Activated CD4-positive, alpha-beta memory T cell treated with anti-CD3 and anti-CD28 coated beads, Interleukin-2, amount 10 ng/mL, durations not matched to agents 7 days and 5 days (primary cell): ENCODE measurements around the gene FAM110A. TPM values are rescaled to one million over a fixed set of nuclear protein-coding genes. Genes with fewer than 3 reads are reported as not detected.

ENCODE experiments used
- CTCF ChIA-PET: fragments of 350-600 bp; sonication (Branson Sonifier 250); formaldehyde crosslinking; loops from one replicate; lab custom pipeline; 2021; ENCODE audit warnings: antibody characterized with exemption, inconsistent platforms; lab: Charles Lee
- POLR2A ChIA-PET: fragments of 350-600 bp; sonication (Branson Sonifier 250); formaldehyde crosslinking; loops from one replicate; lab custom pipeline; 2021; ENCODE audit warnings: antibody characterized with exemption; lab: Charles Lee
- DNase-seq: peaks from one replicate; pipeline ENCODE4 v3.0.0-alpha.2; 2020
- H3K27ac Mint-ChIP-seq: one replicate; pipeline ENCODE4 v1.8.0; 2021; ENCODE audit warnings: mild to moderate bottlenecking, mixed read lengths
- H3K27me3 Mint-ChIP-seq: one replicate; pipeline ENCODE4 v1.8.0; 2021; ENCODE audit warnings: mixed read lengths
- H3K36me3 Mint-ChIP-seq: one replicate; pipeline ENCODE4 v1.8.0; 2021; ENCODE audit warnings: low read depth, mixed read lengths
- H3K4me1 Mint-ChIP-seq: one replicate; pipeline ENCODE4 v1.8.0; 2021; ENCODE audit warnings: mixed read lengths
- H3K4me3 Mint-ChIP-seq: one replicate; pipeline ENCODE4 v1.8.0; 2021; ENCODE audit warnings: mild to moderate bottlenecking, mixed read lengths
- H3K9me3 Mint-ChIP-seq: one replicate; pipeline ENCODE4 v1.8.0; 2021; ENCODE audit warnings: mixed read lengths
- total RNA-seq, 2 experiments: library from RNA; stranded (reverse); gene quantifications; one replicate each; pipeline ENCODE4 v1.2.3, GENCODE V29; 2021

The FAM110A gene
- total RNA-seq, 2 experiments from 2014 or later: 34.7 to 35.9 TPM

DNA sequence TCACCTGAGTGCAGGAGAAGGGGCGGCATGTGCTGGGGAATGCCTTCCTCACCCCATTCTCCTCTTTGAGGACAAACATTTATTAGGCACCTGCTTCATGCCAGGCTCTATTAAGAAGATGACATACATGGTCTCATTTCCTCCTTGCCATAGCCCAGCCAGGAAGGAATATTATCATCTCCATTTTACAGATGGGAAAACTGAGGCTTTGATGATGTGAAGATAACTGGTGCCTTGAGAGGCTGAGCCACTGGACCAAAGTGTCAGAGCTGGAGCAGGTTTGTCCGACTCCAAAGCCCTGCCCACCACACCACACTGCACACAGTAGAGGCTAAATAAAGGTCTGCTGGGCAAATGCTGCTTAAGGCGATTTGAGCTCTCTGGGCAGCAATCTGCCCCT, 37.2 kb downstream of the FAM110A start:
- H3K36me3 Mint-ChIP-seq: no peaks in the 10 kb centered on the region
- POLR2A ChIA-PET: no interaction called here
- DNase-seq: no peak

DNA sequence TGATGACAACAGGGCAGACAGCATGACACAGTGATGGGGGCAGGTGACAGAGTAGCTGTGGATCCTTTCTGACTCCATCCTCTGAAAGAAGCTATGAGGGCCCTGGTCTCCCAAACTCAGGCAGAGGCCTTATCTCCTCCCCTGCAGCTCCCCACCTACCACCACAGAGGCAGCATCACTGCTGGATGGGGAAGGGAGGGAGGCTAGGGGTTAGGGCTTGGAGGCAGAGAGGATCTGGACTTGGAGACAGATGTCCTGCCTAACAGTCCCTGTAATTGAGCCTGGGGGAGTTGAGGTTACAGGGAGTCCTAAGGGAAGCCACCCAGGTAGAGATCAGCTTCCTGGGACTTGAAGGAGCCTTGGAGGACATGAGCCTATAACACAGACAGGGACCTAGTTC, 37.9 kb downstream of the FAM110A start:
- H3K4me1 Mint-ChIP-seq: peaks cover 4% of the 10 kb centered on the region
- no peaks in the 10 kb centered on the region for H3K27me3 Mint-ChIP-seq
- POLR2A ChIA-PET: interaction anchor here (0.9 kb wide), 1 partner anchor 38 kb away, joined by 3 read pairs; the partner anchor contains the start of gene FAM110A
- no peaks in the 10 kb centered on the region for H3K36me3 Mint-ChIP-seq
- CTCF ChIA-PET: interaction anchor here (0.7 kb wide), 1 partner anchor 38 kb away, joined by 6 read pairs; the partner anchor contains the start of gene FAM110A
- no peak overlapping the region for H3K27ac Mint-ChIP-seq
- DNase-seq: no peak
- no peaks in the 10 kb centered on the region for H3K9me3 Mint-ChIP-seq
- H3K4me3 Mint-ChIP-seq: no peak overlapping the region

More for the DNA sequence above, 37.2 kb downstream of the FAM110A start:
- H3K27ac Mint-ChIP-seq: no peak overlapping the region
- no peak overlapping the region for H3K4me3 Mint-ChIP-seq
- no peaks in the 10 kb centered on the region for H3K27me3 Mint-ChIP-seq
- H3K9me3 Mint-ChIP-seq: no peaks in the 10 kb centered on the region
- CTCF ChIA-PET: no interaction called here
- peaks cover 4% of the 10 kb centered on the region for H3K4me1 Mint-ChIP-seq

DNA sequence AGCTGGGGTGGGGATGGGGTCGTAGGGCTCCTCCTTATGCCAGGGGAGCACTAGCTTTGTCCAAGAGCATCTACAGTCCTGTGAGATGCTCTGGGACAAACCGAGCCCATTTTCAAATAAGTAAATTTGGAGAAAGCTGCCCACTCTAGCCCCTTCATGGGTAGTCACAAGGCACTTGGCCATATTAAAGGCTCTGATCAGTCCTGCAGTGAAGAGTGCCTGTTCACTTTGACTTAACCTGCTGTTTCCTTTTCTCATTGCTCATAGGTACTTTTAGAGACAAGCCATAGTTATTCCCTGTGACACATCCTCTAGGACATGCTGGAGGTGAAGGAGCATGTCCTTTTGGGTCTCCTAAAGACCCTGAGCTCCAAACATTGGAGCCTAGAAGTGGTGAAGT, 38.4 kb downstream of the FAM110A start:
- ChIA-PET CTCF (interaction anchor here (0.7 kb wide), 1 partner anchor 39 kb away, joined by 6 read pairs; the partner anchor contains the start of gene FAM110A), POLR2A (interaction anchor here (0.9 kb wide), 1 partner anchor 38 kb away, joined by 3 read pairs; the partner anchor contains the start of gene FAM110A)
- H3K27me3 Mint-ChIP-seq: no peaks in the 10 kb centered on the region
- no peak overlapping the region for H3K4me3 Mint-ChIP-seq
- DNase-seq: no peak
- no peaks in the 10 kb centered on the region for H3K9me3 Mint-ChIP-seq
- H3K36me3 Mint-ChIP-seq: no peaks in the 10 kb centered on the region
- H3K4me1 Mint-ChIP-seq: peaks cover 4% of the 10 kb centered on the region
- H3K27ac Mint-ChIP-seq: no peak overlapping the region

DNA sequence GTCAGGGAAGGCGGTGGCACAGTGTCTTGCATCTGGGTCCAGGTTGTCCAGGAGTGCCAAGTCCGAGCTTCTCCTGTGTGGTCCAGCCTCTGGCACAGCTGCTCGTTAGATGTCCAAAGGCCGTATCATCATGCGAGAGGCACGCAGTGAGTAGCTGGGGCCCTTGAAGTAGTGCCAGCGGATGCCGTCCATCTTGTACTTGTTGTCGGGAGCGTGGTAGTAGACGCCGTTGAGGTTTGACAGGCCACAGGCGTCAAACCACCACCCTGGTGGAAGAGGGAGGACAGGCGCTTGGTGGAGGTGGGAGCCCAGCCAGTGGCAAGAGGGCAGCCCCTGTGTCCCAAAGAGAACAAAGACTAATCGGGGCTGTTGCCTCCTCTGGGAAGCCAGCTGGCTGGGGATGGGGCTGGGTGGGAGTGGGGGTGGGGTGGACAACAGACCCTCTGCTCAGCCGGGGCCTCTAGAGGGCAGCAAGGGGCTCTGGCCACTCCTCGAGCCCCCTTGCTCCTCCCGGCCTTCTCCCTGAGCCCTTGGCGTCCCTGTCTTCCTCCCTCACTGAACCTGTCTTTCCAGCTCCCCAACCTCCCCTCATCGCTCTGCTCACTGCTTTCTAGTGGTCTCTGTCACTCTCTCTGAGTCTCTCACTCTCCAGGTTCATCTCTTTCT, 39.5 kb downstream of the FAM110A start:
- H3K9me3 Mint-ChIP-seq: no peaks in the 10 kb centered on the region
- H3K4me3 Mint-ChIP-seq: no peak overlapping the region
- no peaks in the 10 kb centered on the region for H3K36me3 Mint-ChIP-seq
- H3K27ac Mint-ChIP-seq: no peak overlapping the region
- ChIA-PET POLR2A (no interaction called here), CTCF (no interaction called here)
- H3K27me3 Mint-ChIP-seq: no peaks in the 10 kb centered on the region
- peaks cover 4% of the 10 kb centered on the region for H3K4me1 Mint-ChIP-seq
- DNase-seq: no peak

DNA sequence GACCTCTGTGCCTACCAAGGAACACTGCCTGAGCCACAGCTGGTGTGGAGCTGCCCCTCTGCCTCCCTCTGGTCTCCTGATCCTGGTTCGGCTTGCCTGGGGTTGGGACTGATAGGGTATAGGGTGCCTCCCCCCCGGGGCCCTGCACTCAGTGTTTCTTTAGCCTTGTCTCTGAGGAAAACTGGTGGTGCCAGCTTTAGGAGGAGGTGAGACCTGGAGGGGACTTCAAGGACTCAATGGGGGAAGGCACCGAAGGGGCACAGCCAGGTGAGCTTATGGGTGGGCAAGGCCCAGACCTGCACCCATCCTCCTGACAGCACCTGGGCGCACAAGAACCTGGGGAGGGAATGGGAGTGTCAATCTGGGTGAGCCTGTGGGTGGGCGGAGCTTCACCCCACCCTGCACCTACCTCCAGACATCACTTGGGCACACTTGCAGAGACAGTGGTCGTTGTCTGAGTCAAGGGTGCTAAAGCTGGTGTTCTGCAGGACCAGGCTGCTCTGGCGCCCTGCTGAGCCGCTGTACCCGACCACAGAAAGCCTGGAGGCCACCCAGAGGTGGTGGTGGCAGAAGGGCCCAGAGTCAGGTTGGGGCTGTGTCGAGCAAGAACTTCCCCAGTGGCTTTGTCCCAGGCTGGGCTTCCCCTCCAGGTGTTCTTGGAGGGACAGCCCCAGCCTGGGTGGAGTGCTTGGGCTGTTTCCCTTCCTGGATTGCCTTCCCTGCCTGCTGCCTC, 40.5 kb downstream of the FAM110A start:
- Mint-ChIP-seq H3K27me3 (no peaks in the 10 kb centered on the region), H3K9me3 (no peaks in the 10 kb centered on the region), H3K27ac (no peak overlapping the region), H3K4me1 (peaks cover 4% of the 10 kb centered on the region), H3K36me3 (no peaks in the 10 kb centered on the region), H3K4me3 (no peak overlapping the region)
- POLR2A ChIA-PET: no interaction called here
- DNase-seq: no peak
- CTCF ChIA-PET: no interaction called here

DNA sequence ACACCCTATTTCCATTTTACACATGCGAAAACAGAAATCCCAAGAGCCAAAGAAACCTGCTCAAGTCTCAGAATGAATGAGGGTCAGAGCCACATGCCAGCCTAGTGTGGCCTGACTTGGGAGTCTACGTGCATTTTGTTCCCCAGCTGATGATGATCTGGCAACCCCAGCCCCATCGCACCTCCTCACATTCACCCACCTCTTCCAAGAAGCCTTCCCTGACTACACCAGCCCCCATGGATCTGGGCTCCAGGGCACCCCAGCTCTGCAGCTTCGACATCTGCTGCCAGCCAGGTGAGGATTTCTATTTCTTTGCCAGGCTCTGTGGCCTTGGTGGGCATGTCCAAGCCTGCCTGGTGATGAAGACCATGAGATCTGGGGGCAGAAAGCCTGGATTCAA, 41.6 kb downstream of the FAM110A start:
- H3K27me3 Mint-ChIP-seq: no peaks in the 10 kb centered on the region
- no peaks in the 10 kb centered on the region for H3K36me3 Mint-ChIP-seq
- no peak for DNase-seq
- peaks cover 7% of the 10 kb centered on the region for H3K4me1 Mint-ChIP-seq
- no peaks in the 10 kb centered on the region for H3K9me3 Mint-ChIP-seq
- ChIA-PET CTCF (no interaction called here), POLR2A (no interaction called here)
- H3K4me3 Mint-ChIP-seq: no peak overlapping the region
- H3K27ac Mint-ChIP-seq: no peak overlapping the region

DNA sequence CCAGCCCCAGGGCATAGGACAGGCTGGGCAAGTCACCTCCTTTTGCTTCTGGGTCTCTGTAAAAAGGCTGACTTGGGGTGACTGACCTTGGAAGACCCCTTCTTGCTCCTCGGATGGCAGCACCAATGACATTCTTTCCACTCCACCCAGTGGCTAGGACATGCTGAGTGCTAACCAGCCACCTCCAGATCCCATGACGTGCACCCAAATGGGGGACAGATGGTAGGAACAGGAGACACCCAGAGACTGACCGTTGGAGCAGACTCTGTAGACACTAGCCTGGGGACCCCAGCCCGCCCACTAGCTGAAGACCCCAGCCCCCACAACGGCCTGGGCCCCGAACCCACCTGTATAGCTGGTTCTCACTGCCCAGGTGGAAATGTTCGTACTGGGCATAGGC, 44.3 kb downstream of the FAM110A start:
- Mint-ChIP-seq H3K4me1 (peaks cover 27% of the 10 kb centered on the region), H3K9me3 (no peaks in the 10 kb centered on the region), H3K27me3 (no peaks in the 10 kb centered on the region), H3K36me3 (no peaks in the 10 kb centered on the region), H3K27ac (no peak overlapping the region), H3K4me3 (no peak overlapping the region)
- CTCF ChIA-PET: no interaction called here
- POLR2A ChIA-PET: no interaction called here
- DNase-seq: no peak

DNA sequence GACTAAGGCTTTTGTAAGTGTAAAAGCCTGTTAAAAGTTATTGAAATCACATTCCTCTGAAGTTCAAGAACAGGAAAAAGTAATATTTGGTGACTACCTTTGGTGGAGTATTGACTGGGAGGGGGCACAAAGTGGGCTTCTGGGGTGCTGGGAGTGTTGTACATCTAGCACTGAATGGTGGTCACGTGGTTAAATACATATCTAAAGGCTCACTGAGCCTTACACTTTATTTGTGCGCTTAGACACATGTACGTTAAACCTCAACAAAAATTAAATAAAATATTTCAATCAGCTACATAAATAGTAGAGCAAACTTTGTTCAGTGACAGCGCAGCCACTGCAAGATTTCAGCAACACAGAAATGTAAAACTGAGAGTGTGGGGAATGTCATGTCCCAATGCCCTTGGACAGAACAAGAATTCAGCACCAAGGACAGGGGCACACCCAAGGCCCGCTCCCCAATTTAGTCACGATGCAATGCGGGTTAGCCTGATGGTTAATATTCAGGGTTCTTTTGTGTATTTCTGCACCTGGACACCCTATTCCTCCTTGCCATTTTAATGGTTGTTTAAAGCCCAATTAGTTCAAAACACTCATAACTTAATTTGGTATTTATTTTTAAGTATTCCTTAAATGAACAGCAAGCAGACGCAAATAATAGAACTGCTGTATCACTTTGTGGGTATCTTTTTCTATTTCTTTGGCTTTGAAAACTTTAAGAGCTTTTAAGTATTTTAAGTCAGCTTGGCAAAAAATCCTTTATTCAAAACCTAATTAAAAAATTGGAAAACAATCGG, 45.2 kb downstream of the FAM110A start:
- CTCF ChIA-PET: no interaction called here
- Mint-ChIP-seq H3K4me3 (no peak overlapping the region), H3K27me3 (no peaks in the 10 kb centered on the region), H3K27ac (no peak overlapping the region), H3K36me3 (no peaks in the 10 kb centered on the region), H3K4me1 (peaks cover 29% of the 10 kb centered on the region), H3K9me3 (no peaks in the 10 kb centered on the region)
- peak; percentile 41 for DNase-seq
- POLR2A ChIA-PET: no interaction called here

DNA sequence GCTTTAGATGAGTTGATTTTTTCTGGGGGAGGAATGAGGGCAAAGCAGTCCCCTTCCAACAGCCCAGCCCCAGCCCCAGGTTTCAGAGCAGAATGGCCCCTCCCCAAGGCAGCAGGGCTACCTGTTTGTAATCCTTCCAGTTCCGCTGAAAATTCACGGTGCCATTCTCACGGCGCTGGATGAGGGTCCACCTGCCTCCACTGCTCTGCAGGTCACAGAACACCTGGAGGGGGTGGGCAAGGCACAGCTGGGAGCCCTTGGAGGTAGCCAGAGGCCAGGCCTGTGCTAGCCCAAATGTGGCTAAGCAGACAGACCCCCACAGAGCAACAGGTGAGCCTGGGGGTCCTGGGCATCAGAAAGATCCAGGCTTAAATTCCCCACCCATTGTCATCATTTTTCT, 46.1 kb downstream of the FAM110A start:
- no peaks in the 10 kb centered on the region for H3K36me3 Mint-ChIP-seq
- no peak overlapping the region for H3K4me3 Mint-ChIP-seq
- ChIA-PET CTCF (no interaction called here), POLR2A (no interaction called here)
- H3K27me3 Mint-ChIP-seq: peaks cover 3% of the 10 kb centered on the region
- H3K4me1 Mint-ChIP-seq: peaks cover 29% of the 10 kb centered on the region
- no peak overlapping the region for H3K27ac Mint-ChIP-seq
- no peak for DNase-seq
- no peaks in the 10 kb centered on the region for H3K9me3 Mint-ChIP-seq

DNA sequence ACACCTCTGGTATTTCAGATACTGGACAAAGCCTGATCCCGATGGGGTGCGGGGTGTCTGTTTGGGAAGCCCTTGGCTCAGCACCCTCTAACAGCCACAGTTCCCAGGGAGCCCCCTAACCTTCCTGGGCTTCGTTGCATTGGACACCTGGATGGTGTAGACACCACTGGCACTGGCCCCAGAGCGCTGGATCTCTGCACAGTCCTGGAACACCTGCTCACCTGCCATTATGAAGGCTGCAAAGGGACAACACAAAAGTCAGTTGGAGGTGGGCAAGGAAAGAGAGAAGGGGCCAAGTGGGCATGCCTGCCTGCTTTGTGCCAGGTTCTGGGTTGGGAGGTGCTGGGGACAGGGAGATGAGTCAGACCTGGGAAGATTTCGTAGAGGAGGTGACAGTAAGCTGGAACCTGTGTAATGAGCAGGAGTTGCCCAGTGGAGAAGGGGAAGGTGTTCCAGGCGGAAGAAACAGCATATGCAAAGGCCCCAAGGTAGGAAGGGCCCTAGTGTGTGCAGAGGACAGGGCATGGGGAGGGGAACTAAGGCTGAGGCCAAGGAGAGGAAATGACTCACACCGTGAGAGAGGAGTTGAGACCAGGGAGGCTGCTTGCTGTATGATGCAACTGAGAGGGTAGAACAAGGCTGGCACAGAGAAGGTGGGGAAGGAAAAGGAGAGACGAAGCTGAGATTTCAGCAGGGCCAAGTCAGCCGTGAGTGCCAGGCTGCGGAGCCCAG, 47.7 kb downstream of the FAM110A start:
- Mint-ChIP-seq H3K4me1 (peaks cover 31% of the 10 kb centered on the region), H3K9me3 (no peaks in the 10 kb centered on the region), H3K4me3 (peak overlapping the region; percentile 56), H3K27me3 (peaks cover 14% of the 10 kb centered on the region), H3K27ac (peak overlapping the region; percentile 50), H3K36me3 (no peaks in the 10 kb centered on the region)
- DNase-seq: peak; percentile 57
- POLR2A ChIA-PET: interaction anchor here (1.3 kb wide), 1 partner anchor 36 kb away, joined by 3 read pairs; no protein-coding TSS in a partner anchor
- CTCF ChIA-PET: no interaction called here

DNA sequence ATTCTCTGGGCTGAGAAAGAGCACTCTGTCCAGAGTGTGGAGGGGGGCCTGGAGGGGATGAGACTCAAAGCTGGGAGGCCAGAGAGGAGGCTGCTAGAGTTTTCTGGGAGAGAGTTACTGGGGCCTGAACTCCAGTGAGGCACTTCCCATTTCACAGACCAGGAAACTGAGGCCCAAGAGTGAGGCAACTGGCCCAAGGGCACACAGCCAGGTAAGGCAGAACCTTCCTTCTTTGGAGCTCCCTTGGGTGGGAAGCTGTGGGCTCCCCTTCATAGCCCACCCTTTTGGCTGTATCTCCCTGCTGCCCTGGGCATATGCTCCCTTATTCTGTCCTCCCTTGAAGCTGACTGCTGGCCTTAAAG, 48.2 kb downstream of the FAM110A start:
- Mint-ChIP-seq H3K9me3 (no peaks in the 10 kb centered on the region), H3K36me3 (no peaks in the 10 kb centered on the region), H3K27me3 (peaks cover 14% of the 10 kb centered on the region), H3K4me1 (peaks cover 31% of the 10 kb centered on the region), H3K4me3 (peak overlapping the region; percentile 56), H3K27ac (peak overlapping the region; percentile 67)
- ChIA-PET CTCF (no interaction called here), POLR2A (interaction anchor here (0.6 to 1.3 kb wide), 2 partner anchors 37 to 105 kb away, joined by 3 read pairs; no protein-coding TSS in a partner anchor)
- DNase-seq: no peak

DNA sequence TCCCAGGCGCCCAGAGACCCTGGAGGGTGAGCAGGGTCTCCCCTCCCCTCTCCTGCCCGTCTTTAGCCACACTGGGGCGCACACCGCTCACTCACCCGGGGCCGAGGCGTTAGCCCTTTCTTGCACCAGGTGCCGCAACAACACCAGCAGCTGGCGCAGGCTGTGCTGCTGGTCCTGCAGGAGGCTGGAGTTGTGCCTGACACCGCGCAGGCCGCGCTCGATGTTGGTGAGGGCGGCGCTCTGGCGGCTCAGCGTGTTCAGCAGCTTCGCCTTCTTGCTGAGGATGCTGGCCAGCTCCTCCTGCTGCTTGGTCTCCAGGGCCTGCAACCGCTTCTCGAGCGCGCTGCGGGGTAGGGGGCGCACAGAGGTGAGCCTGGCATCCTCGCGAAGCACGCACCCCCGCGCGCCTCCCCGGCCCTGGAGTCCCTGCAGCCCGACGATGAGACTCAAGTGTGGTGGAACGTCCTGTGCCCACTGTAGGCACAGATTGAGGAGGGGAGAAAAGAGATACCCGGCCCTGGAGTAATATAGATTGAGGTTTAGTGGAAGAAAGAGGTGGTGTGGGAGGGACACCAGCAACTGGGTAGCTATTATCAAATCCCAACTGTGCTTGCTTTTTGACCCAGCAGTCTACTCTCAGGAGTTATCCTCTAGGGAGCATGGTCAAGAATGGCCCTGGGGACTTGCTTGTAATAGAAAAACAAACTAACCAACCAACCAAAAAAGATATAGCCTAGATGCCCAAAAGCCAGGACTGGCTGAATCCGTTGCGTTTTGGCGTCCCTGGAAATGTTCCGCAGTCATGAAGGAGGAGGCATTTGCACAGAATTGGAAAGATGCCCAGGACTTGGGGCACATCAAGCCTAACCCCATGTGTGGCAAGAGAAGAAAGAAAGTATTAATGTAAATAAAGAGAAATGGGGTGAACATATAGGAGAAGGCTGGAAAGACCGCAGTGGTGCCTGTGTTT, 51.8 kb downstream of the FAM110A start:
- no peak overlapping the region for H3K4me3 Mint-ChIP-seq
- no peak overlapping the region for H3K27ac Mint-ChIP-seq
- peaks cover 14% of the 10 kb centered on the region for H3K27me3 Mint-ChIP-seq
- H3K4me1 Mint-ChIP-seq: peaks cover 27% of the 10 kb centered on the region
- ChIA-PET POLR2A (no interaction called here), CTCF (no interaction called here)
- H3K36me3 Mint-ChIP-seq: no peaks in the 10 kb centered on the region
- H3K9me3 Mint-ChIP-seq: no peaks in the 10 kb centered on the region
- DNase-seq: no peak
